ENCODE measurements around the gene CDK17. TPM values are rescaled to one million over a fixed set of nuclear protein-coding genes. Genes with fewer than 3 reads are reported as not detected.

The CDK17 gene
- total RNA-seq, 1 experiment from 2014 or later, result 21.4 TPM

DNA sequence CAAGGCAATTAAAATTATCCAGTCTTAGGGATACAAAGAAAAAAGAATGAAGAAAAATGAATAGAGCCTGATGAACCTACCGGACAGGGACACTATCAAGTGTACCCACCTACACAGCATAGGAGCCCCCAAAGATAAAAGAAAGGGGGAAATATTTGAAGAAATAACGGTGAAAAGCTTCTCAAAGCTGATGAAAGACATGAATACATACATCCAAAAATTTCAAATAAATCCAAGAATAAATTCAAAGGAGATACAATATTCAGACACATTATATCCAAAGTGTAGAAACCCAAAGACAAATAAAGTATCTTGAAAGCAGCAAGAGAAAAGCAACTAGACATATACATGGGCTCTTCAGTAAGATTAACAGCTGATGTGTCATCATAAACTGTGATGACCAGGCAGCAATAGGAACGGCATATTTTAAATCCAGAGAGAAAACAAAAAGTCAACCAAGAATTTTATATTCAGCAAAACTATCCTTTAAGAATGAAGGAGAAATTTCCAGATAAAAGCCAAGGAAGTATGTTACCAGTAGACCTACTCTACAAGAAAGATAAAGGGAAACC, 56.0 kb downstream of the CDK17 start:
- no peak overlapping the region for H3K9ac ChIP-seq (ENCODE audit: low read length)
- no peaks in the 10 kb centered on the region for H3K4me1 ChIP-seq (ENCODE audit: control insufficient read depth in 1 of 2, insufficient read depth in 2 of 2, low read length in 2 of 2)
- RAD21 ChIA-PET (ENCODE audit: low non-redundant PET in 1 of 2, low total read pairs in 2 of 2, uncharacterized antibody in 2 of 2, unreplicated experiment in 2 of 2), result no interaction called here
- BruUV-seq (replicated peaks), result no TSS peak
- POLR2A ChIA-PET, result no interaction called here
- H3K27ac ChIP-seq (ENCODE audit: low read depth, low read length), result no peak overlapping the region
- no peaks in the 10 kb centered on the region for H3K9me2 ChIP-seq (ENCODE audit: insufficient read depth)
- no peak overlapping the region for H3K4me2 ChIP-seq (ENCODE audit: low read length)
- H2AFZ ChIP-seq (ENCODE audit: low read depth, low read length, poor library complexity, severe bottlenecking), result no peak overlapping the region
- DNase-seq (ENCODE audit: low read depth, low spot score) (no peak), ATAC-seq (no peak)
- TF ChIP-seq REST (IDR thresholded peaks at IDR 0.05; ENCODE audit: low read depth) (no peak), EZH2 (IDR thresholded peaks at IDR 0.05) (no peak), ELF1 (IDR thresholded peaks at IDR 0.05; ENCODE audit: borderline replicate concordance, low read depth) (no peak), JUND (IDR thresholded peaks at IDR 0.05) (no peak), ATF3 (IDR thresholded peaks at IDR 0.05) (no peak), SP1 (IDR thresholded peaks at IDR 0.05; ENCODE audit: low read depth) (no peak), RAD21 (IDR thresholded peaks at IDR 0.05; ENCODE audit: low read depth) (no peak), ZFX (IDR thresholded peaks at IDR 0.05) (no peak), TCF7L2 (IDR thresholded peaks at IDR 0.05; ENCODE audit: borderline replicate concordance, extremely low read depth, insufficient read depth, insufficient read length) (no peak), SIN3A (IDR thresholded peaks at IDR 0.05; ENCODE audit: low read depth) (no peak), YY1 (IDR thresholded peaks at IDR 0.05; ENCODE audit: extremely low read depth, insufficient replicate concordance, low read depth, low read length) (no peak), FOSL1 (IDR thresholded peaks at IDR 0.05; ENCODE audit: low read depth) (no peak), MAX (IDR thresholded peaks at IDR 0.05) (no peak), EGR1 (IDR thresholded peaks at IDR 0.05; ENCODE audit: low read depth) (no peak), CBX3 (IDR thresholded peaks at IDR 0.05; ENCODE audit: low read depth) (no peak)
- CTCF ChIA-PET, result no interaction called here
- H3K9me3 ChIP-seq (ENCODE audit: control insufficient read depth in 1 of 2, insufficient read depth in 1 of 2, low read depth in 1 of 2, low read length in 2 of 2), result peaks cover 3 to 10% of the 10 kb centered on the region in 2 experiments; a peak in 2 of 4 replicates
- no peak overlapping the region for H3K4me3 ChIP-seq (replicated peaks in 1 of 2; ENCODE audit: low read depth in 1 of 2, low read length in 2 of 2)
- no peaks in the 10 kb centered on the region for H3K27me3 ChIP-seq (ENCODE audit: insufficient read depth, low read length)
- H4K20me1 ChIP-seq (ENCODE audit: insufficient read depth), result no peaks in the 10 kb centered on the region
- no peaks in the 10 kb centered on the region for H3K36me3 ChIP-seq (ENCODE audit: control insufficient read depth in 1 of 2, insufficient read depth in 2 of 2, low read length in 2 of 2)
- H3K79me2 ChIP-seq (ENCODE audit: insufficient read depth, low read length), result peaks cover 63% of the 10 kb centered on the region
- intact Hi-C loops (cut with micrococcal nuclease), result no loop called here

Data from HCT116 (cell line).